ELR (cell line): ENCODE data around the gene OPA1.

Experiments
- DNase-seq: peaks from one replicate; pipeline ENCODE4 v3.0.0-alpha.2; 2015; ENCODE audit warnings: low read depth

OPA1 gene

GRCh38 chr3:193650585-193650984, 57.6 kb downstream of the OPA1 start:
- no peak for DNase-seq

- DNase-seq: no peak
Observed at GRCh38 chr3:193655831-193656433, 62.9 kb downstream of the OPA1 start.

- no peak for DNase-seq
Observed at GRCh38 chr3:193656445-193656844, 63.4 kb downstream of the OPA1 start.

- no peak for DNase-seq
Observed at GRCh38 chr3:193656878-193657282, 63.9 kb downstream of the OPA1 start.

GRCh38 chr3:193660171-193660570, 67.2 kb downstream of the OPA1 start:
- DNase-seq: no peak

- DNase-seq: no peak
Observed at GRCh38 chr3:193660698-193661411, 67.8 kb downstream of the OPA1 start.

GRCh38 chr3:193662757-193663322, 69.8 kb downstream of the OPA1 start:
- DNase-seq: no peak

GRCh38 chr3:193665370-193665989, 72.5 kb downstream of the OPA1 start:
- peak; percentile 63 for DNase-seq

GRCh38 chr3:193673845-193674244, 80.8 kb downstream of the OPA1 start:
- no peak for DNase-seq

GRCh38 chr3:193674714-193675113, 81.7 kb downstream of the OPA1 start:
- DNase-seq: no peak

- peak; percentile 4 for DNase-seq
Observed at GRCh38 chr3:193677734-193678133, 84.7 kb downstream of the OPA1 start.

- DNase-seq: peak; percentile 59
Observed at GRCh38 chr3:193680220-193680619, 87.2 kb downstream of the OPA1 start.

GRCh38 chr3:193681631-193682030, 88.6 kb downstream of the OPA1 start:
- DNase-seq: no peak

- DNase-seq: no peak
Observed at GRCh38 chr3:193686665-193687483, 93.9 kb downstream of the OPA1 start.

- DNase-seq: no peak
Observed at GRCh38 chr3:193688834-193689714, 96.1 kb downstream of the OPA1 start.

- no peak for DNase-seq
Observed at GRCh38 chr3:193693774-193694173, 100.8 kb downstream of the OPA1 start.

- DNase-seq: no peak
Observed at GRCh38 chr3:193701953-193702635, 109.1 kb downstream of the OPA1 start.

GRCh38 chr3:193702967-193703366, 110.0 kb downstream of the OPA1 start:
- DNase-seq: no peak

- no peak for DNase-seq
Observed at GRCh38 chr3:193704431-193704830, 111.4 kb downstream of the OPA1 start.

- DNase-seq: no peak
Observed at GRCh38 chr3:193708270-193708669, 115.3 kb downstream of the OPA1 start.
